K562 (cell line): ENCODE measurements around the gene PDHX. TPM values are rescaled to one million over a fixed set of nuclear protein-coding genes. Genes with fewer than 3 reads are reported as not detected.

ENCODE experiments used
- ATAC-seq: fragments of 200-7000 bp; cut with Tn5 transposase; 3 replicates; pipeline ENCODE4 v1.9.1; 2020; ENCODE audit warnings: moderate library complexity
- BruUV-seq: library from RNA; stranded (reverse); fragments of 400-500 nt; replicated peaks from 2 replicates; lab custom pipeline; 2021; lab: Mats Ljungman, UMichigan
- CTCF ChIA-PET: fragments of 300-600 bp; formaldehyde crosslinking; extraction: SDS; loops from one replicate; lab custom pipeline; 2021; ENCODE audit warnings: low intra/inter-chr PET ratio; lab: Yijun Ruan, JAX
- POLR2A ChIA-PET: fragments of 300-600, 350-650 bp; sonication (Branson Sonifier 250); formaldehyde crosslinking; extraction: SDS; loops from one replicate; lab custom pipeline; 2021; ENCODE audit warnings: antibody characterized with exemption, inconsistent platforms; lab: Yijun Ruan, JAX
- DNase-seq, 4 experiments: peaks; one replicate each; pipeline versions ENCODE4 v3.0.0 to v3.0.0-alpha.2; 2011 to 2018; ENCODE audit warnings: low spot score in 3 of 4, mixed read lengths in 3 of 4; ENCODE audit errors: extremely low read depth in 1 of 4
- FAIRE-seq: peaks from 2 replicates; lab custom pipeline; 2011; peaks lifted over from hg19 to GRCh38; lab: Jason Lieb, UNC
- H2AFZ ChIP-seq: 2 replicates; pipeline ENCODE4 v1.6.0; 2011; ENCODE audit warnings: low read depth, low read length, control low read depth, inconsistent platforms
- H3K27ac ChIP-seq: fragments of 200-600 bp; 3 replicates; pipeline ENCODE4 v1.8.0; 2011; ENCODE audit warnings: low read depth, mild to moderate bottlenecking, control low read depth, inconsistent platforms, low read length, moderate library complexity, mixed read lengths; ENCODE audit errors: extremely low read depth
- H3K27me3 ChIP-seq, 2 experiments: fragments of 300-600 bp in 1 of 2; 2 replicates in 1 of 2; 3 replicates in 1 of 2; pipeline versions ENCODE4 v1.6.0 to v1.8.0; 2011; ENCODE audit warnings: inconsistent platforms in 2 of 2, low read length in 2 of 2, mild to moderate bottlenecking in 1 of 2, mixed read lengths in 1 of 2, moderate library complexity in 1 of 2; ENCODE audit not compliant: control insufficient read depth in 2 of 2, insufficient read depth in 2 of 2
- H3K36me3 ChIP-seq: fragments of 300-600 bp; 3 replicates; pipeline ENCODE4 v1.8.0; 2011; ENCODE audit warnings: mild to moderate bottlenecking, low read length, inconsistent platforms; ENCODE audit not compliant: control insufficient read depth, insufficient read depth
- H3K4me1 ChIP-seq, 2 experiments: fragments of 200-600 bp in 1 of 2; replicated peaks in 1 of 2; 2 replicates in 1 of 2; 3 replicates in 1 of 2; pipeline versions ENCODE4 v1.5.1 to v1.8.0; 2011; ENCODE audit warnings: inconsistent platforms in 2 of 2, low read length in 2 of 2, mild to moderate bottlenecking in 1 of 2, mixed read lengths in 1 of 2, moderate library complexity in 1 of 2; ENCODE audit not compliant: control insufficient read depth in 2 of 2, insufficient read depth in 2 of 2
- H3K4me2 ChIP-seq: 2 replicates; pipeline ENCODE4 v1.6.1; 2011; ENCODE audit warnings: low read length, control low read depth, inconsistent platforms, mixed read lengths; ENCODE audit not compliant: insufficient read depth
- H3K4me3 ChIP-seq: fragments of 200-600 bp; sonication (generic), shearing (Covaris generic); 2 replicates; pipeline ENCODE4 v1.5.1; 2016; ENCODE audit warnings: control low read depth, inconsistent platforms
- H3K79me2 ChIP-seq: fragments of 200-600 bp; 3 replicates; pipeline ENCODE4 v1.8.0; 2011; ENCODE audit warnings: low read length, inconsistent platforms; ENCODE audit not compliant: control insufficient read depth, insufficient read depth
- H3K9ac ChIP-seq, 2 experiments: 2 replicates each; pipeline versions ENCODE4 v1.6.0 to v1.6.1; 2011; ENCODE audit warnings: low read depth in 2 of 2, low read length in 2 of 2, control low read depth in 1 of 2, inconsistent platforms in 1 of 2, mild to moderate bottlenecking in 1 of 2, mixed read lengths in 1 of 2; ENCODE audit not compliant: insufficient read depth in 1 of 2
- H3K9me1 ChIP-seq: one replicate; pipeline ENCODE4 v1.6.0; 2011; ENCODE audit warnings: inconsistent platforms, mild to moderate bottlenecking, low read length, moderate library complexity; ENCODE audit not compliant: control insufficient read depth, insufficient read depth
- H3K9me3 ChIP-seq: replicated peaks from 2 replicates; pipeline ENCODE4 v1.5.1; 2011; ENCODE audit warnings: low read depth, low read length, inconsistent platforms; ENCODE audit not compliant: control insufficient read depth, insufficient read depth
- H4K20me1 ChIP-seq: replicated peaks from 2 replicates; pipeline ENCODE4 v1.6.1; 2011; ENCODE audit warnings: low read length, inconsistent platforms, mixed read lengths; ENCODE audit not compliant: control insufficient read depth, insufficient read depth
- FOXJ3 ChIP-seq: sonication (generic); formaldehyde crosslinking; IDR thresholded peaks from 2 replicates; pipeline ENCODE4 v1.4.0; 2020; ENCODE audit warnings: mild to moderate bottlenecking, missing genetic modification reagents
- HMGN3 ChIP-seq: IDR thresholded peaks from 2 replicates; pipeline ENCODE4 v1.6.1; 2011; ENCODE audit warnings: borderline replicate concordance, low read depth, mild to moderate bottlenecking, mixed read lengths, low read length; ENCODE audit not compliant: insufficient read length; ENCODE audit errors: extremely low read depth
- PML ChIP-seq: IDR thresholded peaks from 2 replicates; pipeline ENCODE4 v1.6.1; 2012; ENCODE audit warnings: low read length, inconsistent platforms
- RBBP5 ChIP-seq: fragments of 200-600 bp; sonication (generic); IDR thresholded peaks from 2 replicates; pipeline ENCODE4 v1.6.1; 2012; ENCODE audit warnings: borderline replicate concordance, mild to moderate bottlenecking, low read length, control low read depth, inconsistent platforms; ENCODE audit not compliant: insufficient read depth, poor library complexity, severe bottlenecking
- RFX5 ChIP-seq: IDR thresholded peaks from 2 replicates; pipeline ENCODE4 v1.6.1; 2011; ENCODE audit warnings: low read depth, mild to moderate bottlenecking, improper control_type of control experiment, low read length
- SMARCA4 ChIP-seq: fragments of 450-650 bp; IDR thresholded peaks from 2 replicates; pipeline ENCODE4 v1.6.1; 2016
- TAL1 ChIP-seq: fragments of 450-650 bp; IDR thresholded peaks from 2 replicates; pipeline ENCODE4 v1.6.1; 2016; ENCODE audit warnings: mild to moderate bottlenecking
- ZC3H11A ChIP-seq: IDR thresholded peaks from 2 replicates; pipeline ENCODE4 v1.6.1; 2012; ENCODE audit warnings: low read depth, low read length, improper control_type of control experiment
- WGBS: fragments of 100-300 bp; shearing (Covaris generic); methylation state at CpG from one replicate; pipeline ENCODE4 v1.1.6; 2016; ENCODE audit warnings: low coverage, mixed read lengths; ENCODE audit not compliant: insufficient coverage; ENCODE audit errors: missing lambda C conversion rate; 5-methylcytosine and 5-hydroxymethylcytosine counted together
- in situ Hi-C: fragments of 300-500 bp; cut with MboI; formaldehyde crosslinking; loops from 4 replicates; pipeline ENCODE4 v1.15.0; 2018; ENCODE audit warnings: inconsistent platforms, mixed read lengths
- intact Hi-C: fragments of 100-400 bp; cut with micrococcal nuclease; formaldehyde crosslinking; loops from 2 replicates; pipeline ENCODE4 v1.14.2; 2022
- polyA plus RNA-seq, 8 experiments: library from polyadenylated mRNA; depleted of rRNA in 4 of 8; stranded (reverse) in 5 of 8; unstranded in 3 of 8; fragments of >200 nt; fragmentation: Nextera tagmentation in 2 of 8; fragmentation: Illumina TruSeq in 1 of 8; extraction: Ambion mirVana in 2 of 8; extraction: Trizol in 1 of 8; gene quantifications; 2 replicates each; pipeline versions ENCODE4 v1.2.1 to v1.2.3, GENCODE V29; 2011 to 2014; ENCODE audit warnings: inconsistent platforms in 1 of 8, missing spikeins in 1 of 8
- total RNA-seq, 7 experiments: library from RNA; depleted of rRNA in 6 of 7; stranded (reverse); fragments of >200 nt in 6 of 7; fragmentation: Illumina TruSeq in 2 of 7; extraction: Trizol in 2 of 7; gene quantifications; 2 replicates each; pipeline versions ENCODE4 v1.2.1 to v1.2.3, GENCODE V29; 2011 to 2021; ENCODE audit warnings: low replicate concordance in 1 of 7
- TF ChIP-seq, protein P1 (sequence below): sonication (generic); formaldehyde crosslinking; IDR thresholded peaks from 2 replicates; pipeline ENCODE4 v1.8.0; 2023; ENCODE audit warnings: missing genetic modification reagents, mild to moderate bottlenecking, borderline replicate concordance
- TF ChIP-seq, protein P2 (sequence below): sonication (generic); formaldehyde crosslinking; IDR thresholded peaks from 2 replicates; pipeline ENCODE4 v1.8.1; 2023; ENCODE audit warnings: mild to moderate bottlenecking, missing genetic modification reagents

PDHX gene
- total and polyA plus RNA-seq, 9 of the 15 experiments (the other 6 are each of a cell fraction or from before 2014, with no cell fraction given) = 20.8 to 43.5 (median 31.2) TPM

DNA sequence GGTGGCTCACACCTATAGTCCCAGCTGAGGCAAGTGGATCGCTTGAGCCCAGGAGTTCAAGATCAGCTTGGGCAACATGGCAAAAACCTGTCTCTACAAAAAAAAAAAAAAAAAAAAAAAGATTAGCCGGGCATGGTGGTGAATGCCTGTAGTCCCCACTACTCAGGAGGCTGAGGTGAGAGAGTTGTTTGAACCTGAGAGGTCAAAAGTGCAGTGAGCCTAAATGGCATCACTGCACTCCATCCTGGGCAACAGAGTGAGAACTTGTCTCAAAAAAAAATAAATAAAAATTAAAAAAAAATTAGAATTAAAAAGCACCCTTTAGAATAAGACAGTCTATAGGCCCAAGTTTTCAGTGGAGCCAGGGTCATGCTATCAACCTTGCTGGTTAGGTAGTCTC lies 95.5 kb downstream of the PDHX start:
- 44% methylated on average over 2 of the region's 2 CpGs for WGBS
- FAIRE-seq (no peak), DNase-seq (no peak)
- Histone ChIP-seq H2AFZ (no peak overlapping the region), H3K27ac (no peak overlapping the region), H3K4me3 (no peak overlapping the region)
- in situ Hi-C loops = no loop called here
- CTCF ChIA-PET = no interaction called here
- TF ChIP-seq PML (no peak), RBBP5 (no peak), RFX5 (no peak), TAL1 (no peak), HMGN3 (no peak), ZC3H11A (no peak), FOXJ3 (CRISPR knock-in tag) (no peak), SMARCA4 (no peak)
- TF ChIP-seq, protein P1, sequence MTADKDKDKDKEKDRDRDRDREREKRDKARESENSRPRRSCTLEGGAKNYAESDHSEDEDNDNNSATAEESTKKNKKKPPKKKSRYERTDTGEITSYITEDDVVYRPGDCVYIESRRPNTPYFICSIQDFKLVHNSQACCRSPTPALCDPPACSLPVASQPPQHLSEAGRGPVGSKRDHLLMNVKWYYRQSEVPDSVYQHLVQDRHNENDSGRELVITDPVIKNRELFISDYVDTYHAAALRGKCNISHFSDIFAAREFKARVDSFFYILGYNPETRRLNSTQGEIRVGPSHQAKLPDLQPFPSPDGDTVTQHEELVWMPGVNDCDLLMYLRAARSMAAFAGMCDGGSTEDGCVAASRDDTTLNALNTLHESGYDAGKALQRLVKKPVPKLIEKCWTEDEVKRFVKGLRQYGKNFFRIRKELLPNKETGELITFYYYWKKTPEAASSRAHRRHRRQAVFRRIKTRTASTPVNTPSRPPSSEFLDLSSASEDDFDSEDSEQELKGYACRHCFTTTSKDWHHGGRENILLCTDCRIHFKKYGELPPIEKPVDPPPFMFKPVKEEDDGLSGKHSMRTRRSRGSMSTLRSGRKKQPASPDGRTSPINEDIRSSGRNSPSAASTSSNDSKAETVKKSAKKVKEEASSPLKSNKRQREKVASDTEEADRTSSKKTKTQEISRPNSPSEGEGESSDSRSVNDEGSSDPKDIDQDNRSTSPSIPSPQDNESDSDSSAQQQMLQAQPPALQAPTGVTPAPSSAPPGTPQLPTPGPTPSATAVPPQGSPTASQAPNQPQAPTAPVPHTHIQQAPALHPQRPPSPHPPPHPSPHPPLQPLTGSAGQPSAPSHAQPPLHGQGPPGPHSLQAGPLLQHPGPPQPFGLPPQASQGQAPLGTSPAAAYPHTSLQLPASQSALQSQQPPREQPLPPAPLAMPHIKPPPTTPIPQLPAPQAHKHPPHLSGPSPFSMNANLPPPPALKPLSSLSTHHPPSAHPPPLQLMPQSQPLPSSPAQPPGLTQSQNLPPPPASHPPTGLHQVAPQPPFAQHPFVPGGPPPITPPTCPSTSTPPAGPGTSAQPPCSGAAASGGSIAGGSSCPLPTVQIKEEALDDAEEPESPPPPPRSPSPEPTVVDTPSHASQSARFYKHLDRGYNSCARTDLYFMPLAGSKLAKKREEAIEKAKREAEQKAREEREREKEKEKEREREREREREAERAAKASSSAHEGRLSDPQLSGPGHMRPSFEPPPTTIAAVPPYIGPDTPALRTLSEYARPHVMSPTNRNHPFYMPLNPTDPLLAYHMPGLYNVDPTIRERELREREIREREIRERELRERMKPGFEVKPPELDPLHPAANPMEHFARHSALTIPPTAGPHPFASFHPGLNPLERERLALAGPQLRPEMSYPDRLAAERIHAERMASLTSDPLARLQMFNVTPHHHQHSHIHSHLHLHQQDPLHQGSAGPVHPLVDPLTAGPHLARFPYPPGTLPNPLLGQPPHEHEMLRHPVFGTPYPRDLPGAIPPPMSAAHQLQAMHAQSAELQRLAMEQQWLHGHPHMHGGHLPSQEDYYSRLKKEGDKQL (CRISPR knock-in tag) = no peak
- TF ChIP-seq, protein P2, sequence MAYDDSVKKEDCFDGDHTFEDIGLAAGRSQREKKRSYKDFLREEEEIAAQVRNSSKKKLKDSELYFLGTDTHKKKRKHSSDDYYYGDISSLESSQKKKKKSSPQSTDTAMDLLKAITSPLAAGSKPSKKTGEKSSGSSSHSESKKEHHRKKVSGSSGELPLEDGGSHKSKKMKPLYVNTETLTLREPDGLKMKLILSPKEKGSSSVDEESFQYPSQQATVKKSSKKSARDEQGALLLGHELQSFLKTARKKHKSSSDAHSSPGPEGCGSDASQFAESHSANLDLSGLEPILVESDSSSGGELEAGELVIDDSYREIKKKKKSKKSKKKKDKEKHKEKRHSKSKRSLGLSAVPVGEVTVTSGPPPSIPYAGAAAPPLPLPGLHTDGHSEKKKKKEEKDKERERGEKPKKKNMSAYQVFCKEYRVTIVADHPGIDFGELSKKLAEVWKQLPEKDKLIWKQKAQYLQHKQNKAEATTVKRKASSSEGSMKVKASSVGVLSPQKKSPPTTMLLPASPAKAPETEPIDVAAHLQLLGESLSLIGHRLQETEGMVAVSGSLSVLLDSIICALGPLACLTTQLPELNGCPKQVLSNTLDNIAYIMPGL (CRISPR knock-in tag) = no peak
- TF ChIP-seq, all 486 proteins: peak for 0
- no TSS peak for BruUV-seq
- intact Hi-C loops = no loop called here
- no peak overlapping the region for H3K4me2 ChIP-seq
- no peaks in the 10 kb centered on the region for H3K79me2 ChIP-seq
- no peaks in the 10 kb centered on the region for H3K9me3 ChIP-seq
- POLR2A ChIA-PET = interaction anchor here (1.7 kb wide), 1 partner anchor 18 kb away, joined by 5 read pairs; no protein-coding TSS in a partner anchor
- no peaks in the 10 kb centered on the region for H4K20me1 ChIP-seq
- no peak overlapping the region for H3K9ac ChIP-seq
- H3K9me1 ChIP-seq = no peaks in the 10 kb centered on the region
- no peaks in the 10 kb centered on the region for H3K36me3 ChIP-seq
- no peak for ATAC-seq
- no peaks in the 10 kb centered on the region for H3K4me1 ChIP-seq
- no peaks in the 10 kb centered on the region for H3K27me3 ChIP-seq
